HG02884 (cell line): ENCODE data around the gene CSTPP1.
"Not testable (repeated sequence)": the region's sequence is repeated elsewhere in the genome, so short reads cannot be mapped to it uniquely, and the experiment has no call there.

Experiments used
- ATAC-seq: cut with Tn5 transposase; IDR thresholded peaks from one replicate; pipeline ENCODE4 v1.9.1; 2021; ENCODE audit warnings: mild to moderate bottlenecking, moderate library complexity; ENCODE audit not compliant: unreplicated experiment

Gene CSTPP1

DNA sequence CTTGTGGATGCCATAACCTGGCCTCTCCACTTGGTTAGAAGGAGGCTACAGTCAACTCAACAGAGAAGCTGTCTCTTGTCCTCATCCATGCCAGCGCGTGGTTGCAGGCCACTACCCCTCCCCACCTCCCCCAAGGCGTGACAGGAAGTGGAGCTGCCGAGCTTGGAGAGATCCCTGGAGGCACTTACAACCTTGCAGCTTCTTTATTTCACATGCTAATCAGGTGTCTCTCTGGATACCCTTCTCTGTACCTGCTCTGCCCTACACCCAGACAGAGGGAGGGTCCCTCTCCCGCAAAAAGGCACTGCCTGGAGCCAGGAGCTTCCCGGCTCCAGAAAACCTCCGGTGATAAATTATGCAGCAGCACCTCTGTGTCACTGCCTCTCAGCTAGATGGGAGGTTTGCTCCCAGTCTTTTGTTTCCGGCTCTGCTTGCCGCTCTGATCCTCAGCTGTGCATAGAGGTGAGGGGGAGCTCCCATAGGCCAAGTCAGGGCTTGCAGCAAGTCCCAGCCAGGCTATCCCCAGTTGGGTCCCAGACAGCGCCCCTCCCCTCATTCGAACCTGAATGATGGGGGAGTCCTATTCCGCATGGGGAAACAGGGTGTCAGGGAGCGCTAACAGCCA lies 23.9 kb upstream of the CSTPP1 start:
- ATAC-seq, result no peak

DNA sequence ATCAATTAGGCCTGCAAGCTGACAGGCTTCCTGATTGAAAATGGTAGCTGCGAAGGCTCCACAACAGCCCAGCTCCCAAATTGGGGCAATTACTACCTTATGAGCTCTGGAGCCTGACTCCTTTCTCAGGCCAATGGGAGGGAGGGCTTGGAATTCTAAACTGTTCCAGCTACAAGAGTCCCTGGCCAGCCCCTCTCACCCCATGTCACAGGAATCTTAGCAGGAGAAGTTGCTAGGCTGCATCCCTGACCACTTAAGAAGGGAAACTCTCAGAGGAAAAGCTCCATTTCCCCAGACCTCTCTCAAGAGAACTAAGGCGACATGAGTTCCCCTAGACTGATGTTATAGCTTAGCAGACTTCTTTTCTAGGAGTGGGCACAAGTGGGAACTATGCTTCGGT lies 23.1 kb upstream of the CSTPP1 start:
- no peak for ATAC-seq

DNA sequence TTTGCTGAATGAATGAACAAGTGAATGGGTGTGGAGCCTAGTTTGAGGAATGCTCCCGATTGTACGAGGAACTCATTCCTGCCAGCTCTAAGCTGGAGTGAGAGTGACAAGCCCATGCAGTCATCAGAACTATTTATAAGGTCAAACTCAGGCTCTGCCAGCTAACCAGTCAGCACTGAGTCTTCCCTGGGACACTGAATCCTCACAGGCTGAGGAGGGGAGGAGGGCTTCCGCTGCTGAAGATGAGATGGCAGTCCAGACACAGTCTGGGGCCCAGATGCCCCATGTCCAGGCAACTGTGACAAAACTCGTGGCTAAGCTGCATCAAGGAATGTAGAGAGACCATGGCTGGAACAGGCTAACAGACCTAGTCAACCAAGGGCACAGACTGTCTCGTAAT lies 22.2 kb upstream of the CSTPP1 start:
- ATAC-seq, result no peak

DNA sequence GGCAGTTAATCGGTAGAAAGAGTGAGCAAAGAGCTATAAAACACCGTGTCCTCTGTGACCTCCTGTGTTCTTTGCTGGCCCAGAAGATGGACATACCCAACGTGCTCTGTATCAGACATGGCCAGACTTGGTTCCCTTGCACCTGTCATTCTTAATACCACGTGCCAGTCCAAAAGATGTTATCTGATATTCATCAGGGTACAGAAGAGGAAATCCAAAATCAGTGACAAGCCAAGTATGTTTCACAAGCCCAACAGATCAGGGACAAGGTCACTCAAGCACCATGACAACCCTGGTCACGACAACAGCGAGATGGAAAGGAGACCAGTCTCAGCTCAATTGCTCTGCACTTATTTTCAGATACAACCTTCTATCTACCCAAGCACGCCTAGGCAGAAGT lies 21.7 kb upstream of the CSTPP1 start:
- ATAC-seq, result no peak

DNA sequence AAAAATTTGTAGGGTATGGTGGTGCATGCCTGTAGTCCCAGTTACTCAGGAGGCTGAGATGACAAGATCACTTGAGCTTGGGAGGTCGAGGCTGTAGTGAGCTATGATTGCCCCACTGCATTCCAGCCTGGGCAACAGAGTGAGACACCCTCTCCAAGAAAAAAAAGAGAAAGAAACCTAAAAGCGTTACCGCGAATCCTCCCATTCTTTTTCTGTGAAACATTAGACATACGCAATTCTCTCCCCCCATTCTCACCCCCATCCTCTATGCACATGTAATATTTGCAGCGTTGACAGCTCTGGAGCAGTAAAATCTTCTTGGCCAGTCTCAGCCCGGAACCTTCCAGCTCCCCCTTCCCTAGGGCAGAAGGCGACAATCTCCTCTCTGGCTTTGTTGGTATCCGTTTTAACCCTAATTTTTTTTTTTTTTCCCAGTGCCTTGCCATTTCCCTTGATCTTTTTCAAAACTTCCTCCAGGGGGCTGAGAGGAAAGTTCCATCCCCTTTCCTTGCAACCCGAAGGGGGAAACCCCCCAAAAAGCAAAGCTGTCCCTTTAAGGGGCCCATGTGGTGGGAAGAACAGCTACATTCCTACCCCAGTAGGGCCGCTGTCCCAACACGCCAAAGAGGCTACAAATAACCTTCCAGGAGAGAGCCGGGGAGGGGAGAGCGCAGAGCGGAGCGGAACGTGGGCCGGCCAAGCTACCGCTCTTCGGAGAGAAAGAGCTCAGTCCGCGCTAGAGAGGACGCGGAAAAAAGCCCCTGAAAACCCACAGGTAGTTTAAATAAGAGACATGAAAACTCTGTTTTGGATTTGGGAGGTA lies 20.1 kb upstream of the CSTPP1 start:
- no peak for ATAC-seq

DNA sequence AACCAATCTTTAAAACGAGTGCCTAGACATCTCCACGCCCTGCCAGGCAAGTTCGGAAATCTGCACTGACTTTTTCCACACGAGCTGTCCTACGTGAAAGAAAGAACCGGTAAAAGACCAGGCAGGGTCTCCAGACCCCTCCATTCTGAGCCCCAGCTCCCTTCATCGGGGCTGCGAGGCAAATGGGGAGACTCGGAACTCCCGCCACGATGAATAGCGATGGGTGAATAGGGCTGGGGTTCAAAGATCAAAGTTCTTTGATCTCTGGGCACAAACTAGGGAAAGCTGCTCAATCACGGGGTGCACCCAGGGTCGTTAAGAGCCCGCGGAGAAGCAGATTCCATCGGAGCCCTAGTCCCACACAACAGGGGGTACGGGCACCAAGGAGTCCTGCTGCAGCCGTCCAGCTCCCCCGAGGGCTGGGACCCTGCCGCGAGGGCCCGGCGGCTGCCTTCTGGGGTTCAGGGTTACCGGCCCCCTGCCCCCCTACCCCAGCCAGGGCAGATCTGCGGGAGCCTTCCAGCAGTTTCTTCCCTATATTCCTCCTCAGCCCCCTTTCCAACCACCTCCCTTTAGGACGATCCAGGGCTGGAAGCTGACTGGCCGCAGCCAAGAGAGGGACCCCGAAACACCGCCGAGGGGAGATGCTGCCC lies 19.3 kb upstream of the CSTPP1 start:
- ATAC-seq, result no peak

DNA sequence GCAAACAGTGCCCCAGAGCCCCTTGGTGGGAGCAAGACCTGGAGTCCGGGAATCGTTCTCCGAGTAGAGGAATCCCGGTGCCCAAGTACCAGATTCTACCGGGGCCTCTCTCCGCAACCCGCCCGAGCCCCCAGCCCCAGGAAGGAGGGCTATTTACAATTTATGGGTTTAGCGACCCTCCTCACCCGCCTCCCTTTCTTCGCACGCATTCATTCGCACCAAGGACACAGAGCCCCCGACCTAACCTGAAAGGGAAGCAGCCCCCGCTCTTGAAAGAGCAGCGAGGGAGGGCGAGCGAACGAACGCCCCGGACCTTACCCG lies 18.8 kb upstream of the CSTPP1 start:
- ATAC-seq, result no peak

DNA sequence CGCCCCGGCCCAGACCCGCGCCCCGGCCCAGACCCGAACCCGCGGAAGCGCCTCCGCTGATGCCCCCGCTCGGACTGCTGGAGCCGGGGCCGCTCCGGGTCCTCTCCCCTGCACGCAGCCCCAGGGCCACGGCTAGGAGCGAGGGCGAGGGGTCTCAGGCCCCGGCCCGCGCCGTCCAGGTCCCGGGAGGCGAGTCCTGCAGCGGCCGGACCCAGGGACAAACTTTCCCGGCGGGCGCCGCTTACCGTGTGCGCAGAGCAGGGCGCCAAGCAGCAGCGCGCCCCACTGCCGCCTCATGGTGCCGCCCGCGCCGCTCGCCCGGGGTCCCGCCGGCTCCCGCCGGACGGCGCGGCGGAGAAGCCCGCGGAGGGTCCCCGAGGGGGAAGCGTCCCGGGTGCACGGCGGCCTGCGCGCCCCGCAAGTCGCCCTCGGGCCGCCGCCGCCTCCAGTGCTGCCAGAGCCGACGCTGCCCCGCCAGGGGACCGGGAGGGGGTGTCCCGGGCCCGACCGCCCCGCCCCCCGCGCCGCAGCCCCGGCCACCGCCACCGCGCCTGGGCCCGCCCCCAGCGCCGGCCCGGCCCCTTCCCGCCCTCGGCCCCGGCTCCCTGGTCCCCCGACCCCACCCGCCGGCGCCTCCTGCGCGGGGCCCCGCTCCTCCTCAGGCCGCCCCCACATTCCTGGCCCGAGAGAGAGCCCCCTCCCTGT lies 18.3 kb upstream of the CSTPP1 start, which contains the start of gene LRP4:
LRP4 (minus strand) TSS at position 468 of the 705 bp plus-strand sequence; CDS start at position 297, 171 bp downstream.
- no peak for ATAC-seq

DNA sequence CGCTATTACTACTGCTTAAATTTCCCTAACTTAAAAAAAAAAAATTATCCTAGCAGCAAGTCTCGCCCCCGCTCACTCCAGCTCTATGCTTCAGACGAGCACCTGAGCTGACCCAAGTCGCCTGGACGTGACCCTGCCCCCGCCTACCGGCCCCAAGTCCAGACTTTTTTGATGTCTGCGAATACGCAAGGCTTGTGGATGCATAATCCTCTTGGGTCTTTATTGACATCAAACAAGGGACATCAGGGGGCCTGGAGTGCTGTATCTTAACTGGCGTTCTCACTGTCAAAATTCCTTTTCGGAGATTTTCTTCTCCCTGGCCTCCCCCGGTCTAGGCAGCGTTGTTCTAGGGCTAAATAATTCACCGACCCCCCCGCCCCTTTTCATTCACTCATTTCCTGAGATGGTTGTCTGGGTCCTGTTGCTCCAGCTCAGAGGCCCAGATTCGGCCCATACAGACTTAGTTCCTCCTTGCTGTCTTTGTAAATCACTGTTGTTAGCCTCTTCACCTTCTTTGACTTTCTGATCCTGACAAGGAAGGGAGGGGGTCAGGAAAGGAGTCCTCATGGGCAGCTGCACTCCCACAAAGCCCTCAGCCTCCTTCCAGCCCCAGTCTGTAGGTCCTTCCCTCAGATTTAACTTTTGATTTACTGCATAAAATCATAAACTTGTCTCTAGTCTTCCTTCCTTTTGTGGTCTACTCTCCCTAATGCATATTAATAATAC lies 17.6 kb upstream of the CSTPP1 start:
- ATAC-seq, result no peak

DNA sequence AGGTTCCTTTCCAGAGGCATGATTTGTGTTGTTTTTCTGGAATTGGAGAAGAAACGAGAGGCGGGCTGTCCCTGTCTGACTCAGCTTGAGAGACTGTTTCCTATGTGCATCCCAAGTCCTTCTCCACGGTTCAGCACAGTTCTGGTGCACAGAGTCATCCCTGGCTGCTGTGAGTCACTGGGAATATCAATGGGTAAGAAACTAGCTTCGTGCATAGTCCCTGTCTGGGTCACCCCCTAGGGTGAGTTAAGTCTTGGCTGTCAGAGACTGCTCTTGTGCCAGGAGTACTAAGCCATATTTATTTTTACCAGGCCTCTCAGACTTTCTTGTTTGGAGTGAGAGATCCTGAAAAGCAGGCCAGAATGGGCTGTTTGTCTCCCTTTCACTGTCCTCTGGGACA lies 15.8 kb upstream of the CSTPP1 start:
- no peak for ATAC-seq

DNA sequence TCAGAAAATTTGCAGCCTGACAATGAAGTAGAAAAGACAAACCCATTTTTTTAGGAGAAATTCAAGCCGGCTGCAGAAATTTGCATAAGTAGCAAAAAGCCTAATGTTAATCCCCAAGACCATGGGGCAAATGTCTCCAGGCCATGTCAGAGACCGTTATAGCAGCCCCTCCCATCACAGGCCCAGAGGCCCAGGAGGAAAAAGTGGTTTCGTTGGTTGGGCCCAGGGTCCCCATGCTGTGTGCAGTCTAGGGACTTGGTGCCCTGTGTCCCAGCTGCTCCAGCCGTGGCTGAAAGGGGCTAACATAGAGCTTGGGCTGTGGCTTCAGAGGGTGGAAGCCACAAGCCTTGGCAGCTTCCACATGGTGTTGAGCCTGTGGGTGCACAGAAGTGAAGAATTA lies 8.6 kb upstream of the CSTPP1 start:
- ATAC-seq, result not testable (repeated sequence)

DNA sequence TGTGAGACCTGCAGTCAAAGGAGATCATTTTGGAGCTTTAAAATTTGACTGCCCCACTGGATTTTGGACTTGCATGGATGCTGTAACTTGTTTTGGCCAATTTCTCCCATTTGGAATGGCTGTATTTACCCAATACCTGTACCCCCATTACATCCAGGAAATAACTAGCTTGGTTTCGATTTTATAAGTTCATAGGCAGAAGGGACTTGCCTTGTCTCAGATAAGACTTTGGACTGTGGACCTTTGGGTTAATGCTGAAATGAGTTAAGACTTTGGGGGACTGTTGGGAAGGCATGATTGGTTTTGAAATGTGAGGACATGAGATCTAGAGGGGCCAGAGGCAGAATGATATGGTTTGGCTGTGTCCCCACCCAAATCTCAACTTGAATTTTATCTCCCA lies 7.9 kb upstream of the CSTPP1 start:
- not testable (repeated sequence) for ATAC-seq

DNA sequence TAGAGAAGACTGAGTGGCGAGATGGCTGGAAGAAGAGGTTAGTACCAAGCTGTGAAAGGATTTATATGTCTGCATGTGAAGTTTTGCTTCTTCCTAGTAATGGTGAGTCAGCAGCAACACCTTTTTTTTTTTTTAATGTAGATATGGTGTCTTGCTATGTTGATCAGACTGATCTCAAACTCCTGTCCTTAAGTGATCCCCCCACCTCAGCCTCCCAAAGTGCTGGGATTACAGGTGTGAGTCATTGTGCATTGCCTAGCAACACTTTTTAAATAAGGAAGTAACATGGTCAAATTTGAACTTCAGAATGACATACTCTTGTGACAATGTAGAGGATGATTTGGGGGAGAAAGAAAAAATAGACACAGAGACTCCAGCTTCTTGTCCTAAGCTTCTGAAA lies 6.5 kb upstream of the CSTPP1 start:
- no peak for ATAC-seq

DNA sequence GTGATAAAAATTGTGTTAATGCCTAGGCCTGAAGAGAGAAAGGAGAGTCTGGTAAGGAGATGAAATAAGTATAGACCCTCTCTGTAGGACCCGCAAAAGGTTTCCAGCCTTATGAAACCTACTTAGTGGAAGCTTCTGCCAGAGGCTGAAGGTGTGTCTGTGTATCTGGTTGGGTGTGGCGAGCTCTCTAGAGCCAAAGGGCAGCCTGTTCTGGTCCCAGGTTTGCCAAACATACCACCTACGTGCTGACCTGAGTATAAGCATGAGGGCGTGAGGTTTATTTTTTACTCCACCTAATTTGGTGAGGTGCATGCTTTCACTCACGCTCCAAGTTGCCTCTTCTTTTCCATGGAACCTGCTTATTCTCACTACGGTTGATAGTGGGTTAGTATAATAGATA lies 5.6 kb downstream of the CSTPP1 start:
- ATAC-seq, result no peak

DNA sequence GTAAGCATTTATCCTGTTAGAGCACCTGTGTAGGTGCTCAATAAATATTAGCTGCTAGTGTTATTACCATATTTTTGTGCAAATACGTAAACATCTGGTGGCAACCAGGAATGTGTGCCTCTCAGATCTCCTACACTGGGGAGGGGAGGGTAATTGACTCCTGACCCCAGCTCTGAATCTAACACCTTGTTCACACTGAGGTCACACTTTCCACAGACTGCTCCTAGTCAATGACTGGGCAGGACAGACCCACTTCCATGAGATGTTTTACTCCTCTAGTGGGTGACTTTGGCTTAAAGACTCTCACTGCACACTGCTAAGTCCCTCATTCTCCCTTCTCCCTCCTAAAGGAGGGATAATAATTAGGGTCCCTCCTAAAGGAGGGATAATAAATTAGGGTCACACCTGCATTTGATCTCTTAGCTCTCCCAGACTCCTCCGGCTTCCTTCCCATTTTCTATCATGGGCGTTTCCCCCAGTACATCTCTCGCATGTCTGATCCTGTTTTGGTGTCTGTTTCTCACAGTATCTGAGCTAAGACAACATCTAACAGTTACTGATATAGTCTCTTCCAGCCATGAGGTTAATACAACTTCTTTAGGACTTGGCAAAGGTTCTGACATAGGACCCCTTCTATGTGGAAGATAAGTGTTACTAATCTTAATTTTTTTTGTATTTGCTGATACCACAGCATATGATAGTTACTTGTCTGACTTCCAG lies 8.0 kb downstream of the CSTPP1 start:
- no peak for ATAC-seq

DNA sequence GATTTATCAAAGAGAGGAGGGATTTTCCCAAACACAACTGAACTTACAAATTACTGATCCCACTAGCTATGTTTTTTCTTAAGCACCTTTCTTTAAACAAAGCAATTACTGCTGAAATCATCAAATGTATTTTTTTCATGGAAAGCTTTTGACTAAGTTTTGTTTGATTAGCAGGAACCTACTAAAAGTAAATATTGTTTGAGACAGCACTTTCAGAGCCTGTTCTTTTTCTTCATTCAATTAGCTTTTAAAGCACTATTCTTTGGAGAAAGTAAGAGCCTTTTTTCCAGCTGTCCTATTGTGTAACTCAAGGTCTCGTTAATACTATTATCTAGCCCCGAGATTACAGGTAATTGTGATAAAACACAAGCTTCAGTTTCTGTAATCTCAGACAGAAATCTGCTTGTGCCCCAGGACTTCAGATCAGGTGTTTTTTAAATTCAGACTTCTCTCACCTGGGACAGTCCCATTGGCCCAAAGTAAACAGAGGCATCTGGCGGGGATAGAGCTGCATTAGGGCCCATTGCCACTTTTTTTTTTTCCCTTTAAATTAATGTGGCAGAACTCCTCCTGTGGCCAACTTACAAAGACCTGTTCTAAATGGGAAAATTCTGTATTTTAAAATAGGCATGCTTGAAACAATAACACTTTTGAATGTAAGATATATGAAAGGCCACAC lies 11.0 kb downstream of the CSTPP1 start:
- ATAC-seq, result no peak

DNA sequence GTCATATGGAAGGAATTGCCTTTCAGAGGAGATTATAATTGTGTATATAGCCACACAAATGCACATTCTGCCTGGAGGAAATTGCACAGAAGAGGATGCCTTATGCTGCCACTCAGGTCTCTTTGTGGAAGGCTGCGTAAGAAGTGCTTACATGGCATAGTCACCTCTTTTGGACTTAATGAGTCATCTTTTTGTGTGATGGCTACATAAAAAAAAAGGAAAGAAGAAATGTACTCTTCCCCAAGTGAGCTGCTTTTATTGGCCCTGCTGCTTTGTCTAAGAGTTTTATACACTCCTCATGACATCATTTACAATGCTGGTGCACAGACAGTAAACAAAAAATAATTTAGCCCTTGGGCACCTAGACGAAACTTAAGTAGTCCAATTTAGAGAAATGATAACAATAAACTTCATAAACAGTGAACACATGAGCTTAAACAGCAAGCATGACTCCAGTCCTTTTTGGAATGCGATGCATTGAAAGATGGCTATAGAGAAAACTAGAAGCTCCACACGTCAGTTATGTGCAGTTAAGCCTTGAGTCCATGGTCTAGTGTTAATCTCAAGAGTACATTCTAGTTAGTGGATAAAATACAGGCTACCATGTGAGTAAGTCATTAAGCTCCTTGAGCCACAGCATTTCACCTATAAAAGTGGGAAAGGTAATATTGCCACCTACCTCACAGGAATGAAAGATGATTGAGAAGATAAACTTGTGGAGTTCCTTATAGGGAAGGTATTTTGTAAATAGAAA lies 12.0 kb downstream of the CSTPP1 start:
- no peak for ATAC-seq

DNA sequence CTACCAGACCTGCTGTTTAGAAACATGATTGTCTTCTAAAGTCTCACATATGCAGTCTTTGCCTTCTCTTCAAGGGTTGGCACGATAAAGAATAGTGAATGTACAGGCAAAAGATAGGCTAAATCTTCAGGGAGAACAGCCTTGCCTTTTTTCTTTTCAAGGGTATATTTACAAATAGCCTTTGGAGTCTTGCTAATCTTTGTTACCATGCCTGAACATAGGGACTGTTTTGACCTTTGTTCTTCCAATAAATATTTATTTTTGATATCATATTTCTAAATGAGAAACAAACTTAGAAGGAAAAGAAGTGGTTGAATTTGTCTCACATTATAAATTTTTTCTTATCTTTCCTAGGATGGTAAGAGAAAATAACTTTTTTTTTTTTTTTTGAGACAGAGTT lies 12.7 kb downstream of the CSTPP1 start:
- no peak for ATAC-seq

DNA sequence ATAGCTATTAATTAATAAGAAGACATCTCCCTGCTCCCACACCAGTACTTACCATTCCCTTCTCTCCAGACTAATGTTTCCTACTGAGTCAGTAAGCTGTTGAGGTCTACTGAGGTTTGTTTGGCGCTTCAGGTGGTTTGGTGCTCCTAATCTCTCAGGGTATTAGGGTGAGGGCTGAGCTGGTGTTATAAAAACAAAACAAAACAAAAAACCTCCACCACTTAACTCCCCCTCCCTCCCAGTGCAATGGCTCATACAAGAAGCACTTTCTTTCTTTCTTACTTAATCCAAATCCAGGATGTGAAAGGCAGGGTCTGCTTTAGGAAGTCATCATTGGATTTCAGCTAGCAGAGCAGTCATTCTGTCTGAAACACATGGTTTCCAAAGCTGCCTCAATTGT lies 15.3 kb downstream of the CSTPP1 start:
- ATAC-seq, result no peak
